IMR-90 (cell line): ENCODE data around the gene MLLT10. TPM values are rescaled to one million over a fixed set of nuclear protein-coding genes. Genes with fewer than 3 reads are reported as not detected.

Experiments
- ATAC-seq: fragments of 200-7000 bp; cut with Tn5 transposase; 2 replicates; pipeline ENCODE4 v1.9.1; 2020; ENCODE audit warnings: low read depth, mild to moderate bottlenecking, moderate library complexity
- BruUV-seq: library from RNA; stranded (reverse); fragments of 400-500 nt; replicated peaks from 2 replicates; lab custom pipeline; 2021; lab: Mats Ljungman, UMichigan
- CTCF ChIA-PET: fragments of 300-600 bp; formaldehyde crosslinking; extraction: SDS; loops from one replicate; lab custom pipeline; 2021; ENCODE audit warnings: antibody characterized with exemption; lab: Yijun Ruan, JAX
- POLR2A ChIA-PET: fragments of 300-600 bp; sonication (Branson Sonifier 250); formaldehyde crosslinking; loops from one replicate; lab custom pipeline; 2022; ENCODE audit warnings: antibody characterized with exemption; ENCODE audit not compliant: unreplicated experiment; lab: Charles Lee
- DNase-seq: peaks from one replicate; pipeline ENCODE4 v3.0.0; 2013
- H2AFZ ChIP-seq: replicated peaks from 2 replicates; pipeline ENCODE3; 2013; ENCODE audit warnings: low read length, mild to moderate bottlenecking; ENCODE audit not compliant: poor library complexity
- H2AK5ac ChIP-seq: 2 replicates; pipeline ENCODE4 v1.6.1; 2013; ENCODE audit warnings: low read depth, low read length, inconsistent platforms
- H2AK9ac ChIP-seq: replicated peaks from 2 replicates; pipeline ENCODE3; 2013; ENCODE audit warnings: mild to moderate bottlenecking, low read depth, low read length, moderate library complexity; ENCODE audit not compliant: poor library complexity
- H2BK120ac ChIP-seq: 2 replicates; pipeline ENCODE4 v1.6.1; 2013; ENCODE audit warnings: low read depth, low read length, inconsistent platforms
- H2BK15ac ChIP-seq: 3 replicates; pipeline ENCODE4 v1.6.1; 2013; ENCODE audit warnings: low read depth, low read length, inconsistent platforms
- H2BK20ac ChIP-seq: 2 replicates; pipeline ENCODE4 v1.6.1; 2013; ENCODE audit warnings: low read depth, mild to moderate bottlenecking, inconsistent platforms, low read length, moderate library complexity
- H2BK5ac ChIP-seq: 2 replicates; pipeline ENCODE4 v1.6.1; 2013; ENCODE audit warnings: mild to moderate bottlenecking, low read depth, low read length, inconsistent platforms; ENCODE audit not compliant: poor library complexity, severe bottlenecking
- H3K14ac ChIP-seq: replicated peaks from 2 replicates; pipeline ENCODE4 v1.6.1; 2013; ENCODE audit warnings: low read depth, low read length, inconsistent platforms
- H3K18ac ChIP-seq: 2 replicates; pipeline ENCODE4 v1.6.1; 2013; ENCODE audit warnings: low read depth, low read length, control low read depth
- H3K23ac ChIP-seq: 2 replicates; pipeline ENCODE4 v1.6.1; 2013; ENCODE audit warnings: low read depth, low read length, inconsistent platforms
- H3K27ac ChIP-seq: 2 replicates; pipeline ENCODE4 v1.5.1; 2013; ENCODE audit warnings: mild to moderate bottlenecking, control low read depth, low read length; ENCODE audit not compliant: insufficient read depth
- H3K27me3 ChIP-seq: 2 replicates; pipeline ENCODE4 v1.6.1; 2013; ENCODE audit warnings: low read length; ENCODE audit not compliant: control insufficient read depth, insufficient read depth
- H3K36me3 ChIP-seq: 2 replicates; pipeline ENCODE4 v1.6.1; 2013; ENCODE audit warnings: low read length, mixed read lengths; ENCODE audit not compliant: control insufficient read depth, insufficient read depth
- H3K4ac ChIP-seq: 2 replicates; pipeline ENCODE4 v1.6.1; 2013; ENCODE audit warnings: low read depth, low read length, inconsistent platforms
- H3K4me1 ChIP-seq: 2 replicates; pipeline ENCODE4 v1.6.1; 2013; ENCODE audit warnings: low read length, mixed read lengths; ENCODE audit not compliant: control insufficient read depth, insufficient read depth
- H3K4me2 ChIP-seq: 2 replicates; pipeline ENCODE4 v1.6.1; 2013; ENCODE audit warnings: low read depth, mild to moderate bottlenecking, control low read depth, low read length, moderate library complexity
- H3K4me3 ChIP-seq: 2 replicates; pipeline ENCODE4 v1.5.1; 2013; ENCODE audit warnings: low read depth, mild to moderate bottlenecking, control low read depth, low read length, moderate library complexity; ENCODE audit not compliant: insufficient read depth
- H3K56ac ChIP-seq: 2 replicates; pipeline ENCODE4 v1.6.1; 2013; ENCODE audit warnings: low read length, inconsistent platforms; ENCODE audit not compliant: insufficient read depth; ENCODE audit errors: extremely low read depth
- H3K79me1 ChIP-seq, 2 experiments: 2 replicates each; pipeline ENCODE4 v1.6.1; 2013; ENCODE audit warnings: low read length in 2 of 2, inconsistent platforms in 1 of 2, low read depth in 1 of 2
- H3K9ac ChIP-seq: 2 replicates; pipeline ENCODE4 v1.6.1; 2013; ENCODE audit warnings: low read depth, low read length, control low read depth
- H3K9me1 ChIP-seq: 2 replicates; pipeline ENCODE4 v1.6.1; 2013; ENCODE audit warnings: low read length, inconsistent platforms; ENCODE audit not compliant: insufficient read depth
- H3K9me3 ChIP-seq: 2 replicates; pipeline ENCODE4 v1.6.1; 2013; ENCODE audit warnings: low read length; ENCODE audit not compliant: control insufficient read depth, insufficient read depth
- H4K20me1 ChIP-seq: 2 replicates; pipeline ENCODE4 v1.6.1; 2013; ENCODE audit warnings: low read length, inconsistent platforms; ENCODE audit not compliant: insufficient read depth
- H4K5ac ChIP-seq: 2 replicates; pipeline ENCODE4 v1.6.1; 2013; ENCODE audit warnings: mild to moderate bottlenecking, low read depth, low read length, control low read depth
- H4K8ac ChIP-seq, 2 experiments: 2 replicates each; pipeline ENCODE4 v1.6.1; 2013; ENCODE audit warnings: low read depth in 2 of 2, low read length in 2 of 2, control low read depth in 1 of 2, inconsistent platforms in 1 of 2
- H4K91ac ChIP-seq: 2 replicates; pipeline ENCODE4 v1.6.1; 2013; ENCODE audit warnings: low read depth, low read length, inconsistent platforms; ENCODE audit not compliant: insufficient read depth
- BHLHE40 ChIP-seq: fragments of 150-350 bp; IDR thresholded peaks from 2 replicates; pipeline ENCODE4 v1.6.1; 2016; ENCODE audit warnings: mild to moderate bottlenecking, low read depth, low read length
- CHD1 ChIP-seq: IDR thresholded peaks from 2 replicates; pipeline ENCODE4 v1.6.1; 2012; ENCODE audit warnings: low read depth, low read length, improper control_type of control experiment
- CTCF ChIP-seq: conservative IDR thresholded peaks from 2 replicates; pipeline ENCODE4 v1.5.1; 2012; ENCODE audit warnings: mild to moderate bottlenecking, low read depth, low read length, improper control_type of control experiment
- ELK1 ChIP-seq: fragments of 150-350 bp; IDR thresholded peaks from 2 replicates; pipeline ENCODE4 v1.6.1; 2016; ENCODE audit warnings: low read depth, mild to moderate bottlenecking, low read length, moderate library complexity, borderline replicate concordance
- MAFK ChIP-seq: IDR thresholded peaks from 2 replicates; pipeline ENCODE4 v1.6.1; 2012; ENCODE audit warnings: low read depth, low read length, improper control_type of control experiment
- MAZ ChIP-seq: IDR thresholded peaks from 2 replicates; pipeline ENCODE4 v1.6.1; 2012; ENCODE audit warnings: low read depth, mild to moderate bottlenecking, low read length, improper control_type of control experiment, moderate library complexity, borderline replicate concordance
- MXI1 ChIP-seq: IDR thresholded peaks from 2 replicates; pipeline ENCODE4 v1.6.1; 2012; ENCODE audit warnings: low read depth, mild to moderate bottlenecking, low read length, moderate library complexity, borderline replicate concordance
- NFE2L2 ChIP-seq: fragments of 150-350 bp; IDR thresholded peaks from 2 replicates; pipeline ENCODE4 v1.6.1; 2016; ENCODE audit warnings: low read depth, mild to moderate bottlenecking, low read length
- RFX5 ChIP-seq: IDR thresholded peaks from 2 replicates; pipeline ENCODE4 v1.8.0; 2012; ENCODE audit warnings: low read depth, mild to moderate bottlenecking, low read length, moderate library complexity
- SMC3 ChIP-seq: fragments of 150-350 bp; IDR thresholded peaks from 2 replicates; pipeline ENCODE4 v1.6.1; 2016; ENCODE audit warnings: low read depth, mild to moderate bottlenecking, antibody characterized with exemption, low read length, moderate library complexity
- USF2 ChIP-seq: fragments of 150-350 bp; IDR thresholded peaks from 2 replicates; pipeline ENCODE4 v1.6.1; 2017; ENCODE audit warnings: mild to moderate bottlenecking, antibody characterized with exemption, low read length, low read depth
- WGBS, 2 experiments: methylation state at CpG; one replicate each; pipeline versions ENCODE4 v1.1.5 to v1.1.7; 2013; ENCODE audit warnings: missing lambda C conversion rate in 2 of 2; ENCODE audit not compliant: insufficient read length in 1 of 2; ENCODE audit errors: extremely low coverage in 2 of 2; 5-methylcytosine and 5-hydroxymethylcytosine counted together
- dilution Hi-C: fragments of 300-500 bp; cut with HindIII; formaldehyde crosslinking; loops from one replicate; pipeline ENCODE4 v1.14.3; 2018; ENCODE audit warnings: low sequenced_read_pairs; ENCODE audit not compliant: unreplicated experiment
- in situ Hi-C: fragments of 300-500 bp; cut with MboI; formaldehyde crosslinking; loops from 3 replicates; pipeline ENCODE4 v1.14.3; 2019; ENCODE audit warnings: low sequenced_read_pairs, inconsistent platforms, mixed read lengths
- intact Hi-C: fragments of 100-400 bp; cut with micrococcal nuclease; formaldehyde crosslinking; loops from 2 replicates; pipeline ENCODE4 v1.10.0; 2022
- polyA plus RNA-seq, 3 experiments: library from polyadenylated mRNA; depleted of rRNA; stranded (reverse); fragments of >200 nt; gene quantifications; 2 replicates each; pipeline ENCODE4 v1.2.3, GENCODE V29; 2012; ENCODE audit warnings: low replicate concordance in 1 of 3
- total RNA-seq: library from RNA; depleted of rRNA; stranded (reverse); fragments of >200 nt; gene quantifications from 2 replicates; pipeline ENCODE4 v1.2.3, GENCODE V29; 2012

MLLT10 gene
- total and polyA plus RNA-seq, 2 of the 4 experiments (the other 2 are of a cell fraction) = 22.5 to 29.0 TPM

GRCh38 chr10:21650353-21650752 is 116.3 kb downstream of the MLLT10 start:
- Histone ChIP-seq H3K18ac (no peak overlapping the region), H2AFZ (no peak overlapping the region), H2AK5ac (no peak overlapping the region), H3K14ac (no peak overlapping the region), H3K4me1 (peaks cover 1% of the 10 kb centered on the region; the same call in 1 of the 2 replicates), H3K4me3 (no peak overlapping the region), H2BK20ac (no peak overlapping the region), H3K9me3 (no peaks in the 10 kb centered on the region), H4K20me1 (peaks cover 24% of the 10 kb centered on the region; the same call in 1 of the 2 replicates), H4K8ac (no peak overlapping the region), H3K79me1 (peaks cover 34 to 52% of the 10 kb centered on the region in 2 experiments; a peak in 3 of 4 replicates), H2AK9ac (no peak overlapping the region), H3K9me1 (peaks cover 6% of the 10 kb centered on the region; the same call in 1 of the 2 replicates), H2BK5ac (no peak overlapping the region), H3K27ac (no peak overlapping the region), H3K27me3 (no peaks in the 10 kb centered on the region), H3K36me3 (peaks cover 8% of the 10 kb centered on the region), H3K23ac (no peak overlapping the region), H3K4me2 (no peak overlapping the region), H3K56ac (no peak overlapping the region), H4K5ac (no peak overlapping the region), H4K91ac (no peak overlapping the region), H2BK120ac (no peak overlapping the region), H3K9ac (no peak overlapping the region), H3K4ac (no peak overlapping the region), H2BK15ac (no peak overlapping the region)
- dilution Hi-C loops (no loop called here), intact Hi-C loops (no loop called here), in situ Hi-C loops (no loop called here)
- ChIA-PET POLR2A (no interaction called here), CTCF (no interaction called here)
- DNase-seq = no peak
- no TSS peak for BruUV-seq
- WGBS, 2 experiments = no CpG with 5 or more reads among the region's 2 CpGs
- no peak for TF ChIP-seq CTCF
- no peak for TF ChIP-seq MAZ
- no peak for TF ChIP-seq NFE2L2
- TF ChIP-seq MAFK = no peak
- TF ChIP-seq USF2 = no peak
- no peak for TF ChIP-seq CHD1
- no peak for TF ChIP-seq MXI1
- TF ChIP-seq ELK1 = no peak
- no peak for TF ChIP-seq BHLHE40
- TF ChIP-seq SMC3 = no peak
- TF ChIP-seq RFX5 = no peak
- ATAC-seq = no peak
